Kidney epithelial cell (primary cell): Measurements from ENCODE around the gene XRRA1. TPM values are rescaled to one million over a fixed set of nuclear protein-coding genes. Genes with fewer than 3 reads are reported as not detected.

Experiments
- DNase-seq: peaks from one replicate; pipeline ENCODE4 v3.0.0-alpha.2; 2010; ENCODE audit warnings: low read depth
- H3K27me3 ChIP-seq: 2 replicates; pipeline ENCODE4 v1.6.0; 2011; ENCODE audit warnings: low read length; ENCODE audit not compliant: control insufficient read depth, insufficient read depth
- H3K36me3 ChIP-seq: 2 replicates; pipeline ENCODE4 v1.5.1; 2011; ENCODE audit warnings: low read length; ENCODE audit not compliant: control insufficient read depth, insufficient read depth
- H3K4me3 ChIP-seq: 2 replicates; pipeline ENCODE4 v1.5.1; 2011; ENCODE audit warnings: low read depth, mild to moderate bottlenecking, control low read depth, low read length
- total RNA-seq: library from RNA; depleted of rRNA; stranded (reverse); fragments of >200 nt; gene quantifications from 2 replicates; pipeline ENCODE4 v1.2.3, GENCODE V29; 2015
- TF ChIP-seq, protein P1 (sequence below): IDR thresholded peaks from 2 replicates; pipeline ENCODE4 v1.5.1; 2011; ENCODE audit warnings: mild to moderate bottlenecking, moderate library complexity, low read length, control low read depth, inconsistent platforms; ENCODE audit not compliant: insufficient read depth, poor library complexity, severe bottlenecking

XRRA1 gene
- total RNA-seq, 1 donor from 2014 or later: 3.2 TPM

DNA sequence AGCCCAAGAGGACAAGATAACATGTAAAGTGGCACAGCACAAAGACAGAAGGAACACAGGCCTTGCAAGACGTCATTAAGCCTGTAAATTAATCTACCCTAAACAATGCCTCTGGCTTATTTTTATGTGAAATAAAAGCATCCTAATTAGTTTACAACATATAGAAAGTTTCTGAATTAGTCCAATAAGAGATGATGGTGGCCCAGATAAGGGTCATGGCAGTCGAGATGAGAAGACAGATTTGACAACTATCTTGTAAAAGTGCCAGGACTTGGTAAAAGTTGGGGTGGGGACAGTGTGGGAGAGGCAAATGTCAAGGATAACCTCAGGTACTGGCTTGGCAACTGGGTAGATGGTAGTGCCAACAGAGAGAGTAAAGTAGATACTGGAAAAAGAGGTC, 13.6 kb downstream of the XRRA1 start:
- DNase-seq: no peak
- H3K4me3 ChIP-seq: no peak overlapping the region
- no peaks in the 10 kb centered on the region for H3K27me3 ChIP-seq
- TF ChIP-seq, protein P1, sequence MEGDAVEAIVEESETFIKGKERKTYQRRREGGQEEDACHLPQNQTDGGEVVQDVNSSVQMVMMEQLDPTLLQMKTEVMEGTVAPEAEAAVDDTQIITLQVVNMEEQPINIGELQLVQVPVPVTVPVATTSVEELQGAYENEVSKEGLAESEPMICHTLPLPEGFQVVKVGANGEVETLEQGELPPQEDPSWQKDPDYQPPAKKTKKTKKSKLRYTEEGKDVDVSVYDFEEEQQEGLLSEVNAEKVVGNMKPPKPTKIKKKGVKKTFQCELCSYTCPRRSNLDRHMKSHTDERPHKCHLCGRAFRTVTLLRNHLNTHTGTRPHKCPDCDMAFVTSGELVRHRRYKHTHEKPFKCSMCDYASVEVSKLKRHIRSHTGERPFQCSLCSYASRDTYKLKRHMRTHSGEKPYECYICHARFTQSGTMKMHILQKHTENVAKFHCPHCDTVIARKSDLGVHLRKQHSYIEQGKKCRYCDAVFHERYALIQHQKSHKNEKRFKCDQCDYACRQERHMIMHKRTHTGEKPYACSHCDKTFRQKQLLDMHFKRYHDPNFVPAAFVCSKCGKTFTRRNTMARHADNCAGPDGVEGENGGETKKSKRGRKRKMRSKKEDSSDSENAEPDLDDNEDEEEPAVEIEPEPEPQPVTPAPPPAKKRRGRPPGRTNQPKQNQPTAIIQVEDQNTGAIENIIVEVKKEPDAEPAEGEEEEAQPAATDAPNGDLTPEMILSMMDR: no peak
- H3K36me3 ChIP-seq: peaks cover 1% of the 10 kb centered on the region

DNA sequence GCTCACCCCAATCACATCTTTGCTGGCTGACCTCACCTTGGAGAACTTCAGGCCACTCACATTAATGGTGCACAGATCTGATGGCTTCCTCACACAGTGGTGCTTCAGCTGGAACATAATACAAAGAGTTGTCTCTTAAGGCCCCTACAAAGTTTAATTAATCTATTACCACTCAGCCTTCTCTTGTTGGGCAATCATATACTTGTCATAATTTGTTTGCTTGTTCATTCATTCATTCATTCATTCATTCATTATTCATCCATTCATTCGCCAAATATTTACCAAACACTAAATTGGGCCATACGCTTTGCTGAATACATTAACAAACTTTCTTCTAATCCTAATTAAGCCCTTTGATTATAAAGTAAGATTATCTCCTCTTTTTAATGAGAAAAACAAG, 15.1 kb downstream of the XRRA1 start:
- no peak for DNase-seq
- Histone ChIP-seq H3K36me3 (peaks cover 1% of the 10 kb centered on the region), H3K27me3 (no peaks in the 10 kb centered on the region), H3K4me3 (no peak overlapping the region)
- TF ChIP-seq, protein P1: no peak

DNA sequence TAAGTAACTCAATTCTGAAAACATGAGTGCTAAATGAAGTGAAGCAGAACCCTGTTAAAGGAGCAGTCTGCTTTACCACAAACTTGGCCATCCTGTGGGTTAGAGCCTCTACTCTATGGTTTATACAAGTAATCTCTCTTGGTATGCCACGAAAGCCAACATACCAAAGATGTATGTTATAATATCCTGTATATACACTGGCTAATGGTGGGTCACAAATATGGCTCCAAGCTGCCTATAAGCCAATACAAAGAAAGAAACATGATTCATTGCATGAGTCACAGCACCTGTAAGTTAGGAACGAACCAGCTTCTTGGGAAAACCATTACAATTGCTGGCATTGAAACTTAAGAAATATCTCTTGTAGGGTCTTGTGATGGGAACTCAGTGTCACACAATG, 16.1 kb downstream of the XRRA1 start:
- H3K4me3 ChIP-seq: no peak overlapping the region
- TF ChIP-seq, protein P1: no peak
- DNase-seq: peak; percentile 61
- peaks cover 1% of the 10 kb centered on the region for H3K36me3 ChIP-seq
- no peaks in the 10 kb centered on the region for H3K27me3 ChIP-seq

DNA sequence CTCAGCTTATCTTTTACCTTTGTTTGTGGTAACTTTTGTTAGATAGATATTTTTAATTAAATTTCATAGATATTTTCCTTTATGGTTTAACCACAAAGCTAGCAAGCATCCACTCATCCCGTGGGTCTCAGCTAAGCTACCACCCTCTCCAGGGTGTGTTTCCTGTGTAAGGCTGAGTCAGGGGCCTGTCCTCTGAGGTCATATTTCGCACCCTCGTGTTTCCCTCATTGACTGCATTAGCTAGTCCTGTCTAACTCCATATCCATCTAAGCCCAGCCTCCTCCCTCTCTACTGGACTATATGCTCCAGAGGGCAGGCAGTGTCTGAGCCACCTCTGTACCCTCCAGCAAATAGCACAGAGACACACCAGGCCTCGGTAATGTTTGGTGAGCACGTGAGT, 16.7 kb downstream of the XRRA1 start:
- TF ChIP-seq, protein P1: no peak
- no peaks in the 10 kb centered on the region for H3K27me3 ChIP-seq
- H3K36me3 ChIP-seq: peaks cover 1% of the 10 kb centered on the region
- no peak overlapping the region for H3K4me3 ChIP-seq
- no peak for DNase-seq

DNA sequence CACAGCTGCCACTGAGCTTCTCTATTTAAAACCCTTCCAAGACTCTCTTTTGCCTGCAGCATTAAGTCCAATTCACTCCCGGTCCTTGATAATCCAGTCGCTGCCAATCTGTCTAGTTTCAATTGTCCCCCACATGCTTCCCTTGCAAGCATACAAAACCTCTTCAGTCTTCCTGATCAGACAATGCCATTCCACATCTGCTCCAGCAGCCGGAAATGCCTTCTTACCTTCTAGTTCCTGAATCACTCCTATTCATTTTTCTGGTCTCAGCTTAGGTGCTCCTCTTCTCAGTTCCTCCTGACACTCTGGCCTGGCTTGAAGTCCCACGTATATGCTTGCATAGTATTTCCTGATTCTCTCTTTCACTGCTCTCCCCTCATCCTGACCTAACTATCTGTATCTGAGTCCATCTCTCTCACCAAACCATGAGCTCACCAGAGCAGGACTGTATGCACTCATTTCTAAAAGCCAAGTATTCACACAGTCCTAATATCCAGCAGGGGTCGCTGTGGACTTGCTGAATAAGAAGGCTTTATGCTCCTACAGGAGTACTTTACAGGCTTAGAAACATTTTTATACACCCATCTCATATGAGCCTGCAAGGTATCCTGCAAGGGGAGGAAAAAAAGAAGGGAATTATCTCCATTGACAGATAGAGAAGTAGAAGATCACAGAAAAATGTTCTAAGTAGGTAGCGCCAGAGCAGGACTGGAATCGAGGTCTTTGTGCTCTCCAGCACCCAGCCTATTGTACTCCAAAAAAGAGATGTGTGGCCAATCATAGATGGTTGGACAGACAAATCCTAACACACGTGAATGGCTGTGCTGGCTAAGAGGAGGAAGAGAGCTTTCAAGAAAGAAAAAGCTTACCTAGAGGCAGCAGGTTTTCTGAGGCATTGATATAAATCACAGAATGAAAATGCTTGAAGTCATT, 19.2 kb downstream of the XRRA1 start:
- TF ChIP-seq, protein P1: peak; percentile 77

More for the DNA sequence above, 19.2 kb downstream of the XRRA1 start:
- no peak overlapping the region for H3K4me3 ChIP-seq
- H3K27me3 ChIP-seq: no peaks in the 10 kb centered on the region
- peaks cover 1% of the 10 kb centered on the region for H3K36me3 ChIP-seq
- peak; percentile 74 for DNase-seq
